ENCODE data around the gene HECW1. TPM values are rescaled to one million over a fixed set of nuclear protein-coding genes. Genes with fewer than 3 reads are reported as not detected.
"Not testable (repeated sequence)": the region's sequence is repeated elsewhere in the genome, so short reads cannot be mapped to it uniquely, and the experiment has no call there.

Gene HECW1
- total RNA-seq, 2 experiments from 2014 or later, result not detected

DNA sequence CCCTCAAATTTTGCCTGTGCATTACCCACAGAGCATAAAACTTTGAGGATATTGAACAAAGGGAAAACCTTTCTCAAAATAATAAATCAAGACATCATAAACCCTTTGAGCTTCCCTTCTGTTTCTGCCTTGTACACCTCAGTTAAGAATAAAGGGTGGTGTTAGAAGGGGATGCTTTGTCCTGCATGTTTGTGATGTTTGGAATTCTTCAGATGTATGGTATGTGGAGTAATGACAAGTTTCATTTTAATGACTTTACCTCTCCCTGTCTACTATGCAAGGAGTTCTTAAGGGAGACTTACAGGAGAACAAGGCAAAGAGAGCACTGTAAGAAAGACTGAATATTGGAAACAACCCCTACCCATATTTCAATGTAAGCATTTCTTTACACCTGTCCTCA is 99.2 kb downstream of the HECW1 start:
- H3K27me3 Mint-ChIP-seq, result peaks cover 12% of the 10 kb centered on the region
- no peak for DNase-seq
- no peaks in the 10 kb centered on the region for H3K36me3 Mint-ChIP-seq
- H3K4me1 Mint-ChIP-seq, result no peaks in the 10 kb centered on the region
- no peak overlapping the region for H3K4me3 Mint-ChIP-seq
- H3K27ac Mint-ChIP-seq, result no peak overlapping the region
- CTCF ChIA-PET, result no interaction called here
- no peaks in the 10 kb centered on the region for H3K9me3 Mint-ChIP-seq (ENCODE audit: low read depth)
- no peak for ATAC-seq

DNA sequence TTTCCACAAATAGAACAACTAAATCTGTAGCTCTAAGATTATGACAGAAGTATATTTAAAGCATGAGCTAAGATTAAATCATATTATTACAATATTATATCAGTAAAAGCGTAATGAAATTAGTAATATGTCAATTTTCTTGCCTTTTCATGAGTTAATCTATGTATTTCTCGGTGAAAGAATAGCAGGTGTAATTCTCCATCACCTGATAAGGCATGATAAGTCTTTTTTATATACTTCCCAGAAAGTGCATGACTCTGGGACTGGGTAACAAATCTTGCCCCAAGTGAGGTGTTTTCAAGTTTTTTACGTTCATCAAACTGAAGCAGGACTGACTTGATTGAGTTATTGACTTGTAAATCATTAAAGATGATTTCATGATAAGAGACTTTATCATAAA is 100.5 kb downstream of the HECW1 start:
- Mint-ChIP-seq H3K4me3 (no peak overlapping the region), H3K36me3 (no peaks in the 10 kb centered on the region), H3K4me1 (no peaks in the 10 kb centered on the region), H3K27me3 (peaks cover 12% of the 10 kb centered on the region), H3K27ac (no peak overlapping the region), H3K9me3 (ENCODE audit: low read depth) (no peaks in the 10 kb centered on the region)
- DNase-seq (no peak), ATAC-seq (no peak)
- CTCF ChIA-PET, result no interaction called here

DNA sequence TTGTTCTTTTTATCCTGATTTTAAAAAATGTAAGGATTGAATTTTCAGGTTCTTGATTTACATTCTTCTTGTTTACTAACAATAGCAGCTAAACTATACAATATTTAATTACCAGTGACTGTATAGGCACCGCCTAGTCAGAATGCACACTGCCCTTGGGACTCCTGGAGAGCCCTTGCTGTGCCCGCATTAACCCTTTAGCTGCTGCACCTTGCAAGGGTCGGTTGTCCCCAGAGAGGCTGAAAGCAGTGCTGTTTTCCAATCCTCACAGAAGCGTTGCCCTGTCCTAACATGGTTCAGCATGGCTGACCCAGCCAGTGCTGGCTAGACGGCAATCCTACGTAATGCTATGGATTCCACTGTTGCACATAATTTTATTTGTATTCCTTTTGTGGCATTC is 102.6 kb downstream of the HECW1 start:
- CTCF ChIA-PET, result no interaction called here

DNA sequence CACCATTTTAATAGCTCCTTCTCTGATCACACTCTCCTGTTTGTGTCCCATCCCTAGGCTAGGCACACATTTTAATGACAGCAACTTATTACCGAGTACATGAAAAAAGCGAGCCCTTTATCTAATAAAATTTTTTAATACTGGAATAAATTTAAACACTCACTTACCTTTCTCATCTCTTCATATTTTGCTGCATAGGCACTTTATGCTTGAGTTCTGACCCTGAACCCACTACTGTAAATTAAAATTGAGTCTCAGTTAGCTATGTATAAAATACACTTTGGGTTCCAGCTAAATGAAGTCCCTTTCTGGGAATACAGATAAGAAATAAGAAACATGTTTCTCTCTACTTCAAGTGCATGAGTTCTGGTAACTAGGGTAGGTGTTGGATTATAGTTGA is 104.6 kb downstream of the HECW1 start:
- CTCF ChIA-PET, result interaction anchor here (1.2 kb wide), 1 partner anchor 9 kb away, joined by 3 read pairs; no protein-coding TSS in a partner anchor
- H3K4me3 Mint-ChIP-seq, result no peak overlapping the region
- H3K27ac Mint-ChIP-seq, result no peak overlapping the region
- H3K9me3 Mint-ChIP-seq (ENCODE audit: low read depth), result no peaks in the 10 kb centered on the region
- H3K4me1 Mint-ChIP-seq, result no peaks in the 10 kb centered on the region
- H3K27me3 Mint-ChIP-seq, result peaks cover 13% of the 10 kb centered on the region
- no peaks in the 10 kb centered on the region for H3K36me3 Mint-ChIP-seq
- ATAC-seq, result no peak
- DNase-seq, result no peak

More for the DNA sequence above, 102.6 kb downstream of the HECW1 start:
- no peaks in the 10 kb centered on the region for H3K36me3 Mint-ChIP-seq
- DNase-seq, result no peak
- no peaks in the 10 kb centered on the region for H3K9me3 Mint-ChIP-seq (ENCODE audit: low read depth)
- H3K27ac Mint-ChIP-seq, result no peak overlapping the region
- H3K4me3 Mint-ChIP-seq, result no peak overlapping the region
- H3K27me3 Mint-ChIP-seq, result peaks cover 13% of the 10 kb centered on the region
- no peak for ATAC-seq
- no peaks in the 10 kb centered on the region for H3K4me1 Mint-ChIP-seq

DNA sequence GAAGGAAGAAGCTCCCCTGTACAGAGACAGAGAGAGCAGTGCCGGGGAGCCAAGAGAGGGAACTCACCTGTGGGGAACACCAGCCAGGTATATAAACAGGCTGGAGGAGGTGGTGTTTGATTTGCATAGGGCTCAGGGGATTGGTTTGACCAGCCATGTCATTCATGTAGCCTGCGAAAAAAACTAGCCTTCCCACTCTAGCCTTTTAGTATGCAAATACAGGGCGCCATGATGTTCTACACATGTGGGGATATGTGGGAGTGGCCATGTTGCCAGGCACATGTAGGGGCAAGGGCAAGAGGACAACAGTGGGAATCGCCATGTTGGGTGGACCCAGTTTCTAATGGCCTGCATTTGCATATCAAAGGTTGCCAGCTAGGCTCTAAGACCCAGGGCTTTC is 106.5 kb downstream of the HECW1 start:
- H3K4me1 Mint-ChIP-seq; H3K36me3 Mint-ChIP-seq; CTCF ChIA-PET; H3K27me3 Mint-ChIP-seq; H3K4me3 Mint-ChIP-seq; H3K9me3 Mint-ChIP-seq (ENCODE audit: low read depth); H3K27ac Mint-ChIP-seq; ATAC-seq; DNase-seq: not testable (repeated sequence)

DNA sequence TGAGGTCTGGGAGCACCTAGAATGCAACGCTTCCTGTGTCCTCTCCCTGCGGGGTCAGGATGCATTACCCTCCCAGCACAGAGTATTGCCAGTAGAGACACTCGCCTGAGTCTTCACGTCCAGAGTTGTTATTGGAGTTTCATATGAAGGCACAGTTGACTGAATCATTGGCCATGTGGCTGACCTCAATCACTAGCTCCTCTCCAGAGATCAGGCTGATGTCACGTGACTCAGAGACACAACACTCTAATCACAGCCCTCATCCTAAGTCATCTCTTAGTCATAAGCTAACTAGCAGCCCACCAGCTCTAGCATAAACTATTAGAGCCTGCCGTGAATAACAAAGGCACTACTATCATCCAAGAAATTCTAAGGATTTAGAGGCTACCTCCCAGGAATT is 107.8 kb downstream of the HECW1 start:
- H3K4me1 Mint-ChIP-seq, result no peaks in the 10 kb centered on the region
- H3K27me3 Mint-ChIP-seq, result peaks cover 4% of the 10 kb centered on the region
- no peak overlapping the region for H3K27ac Mint-ChIP-seq
- no peaks in the 10 kb centered on the region for H3K36me3 Mint-ChIP-seq
- no peaks in the 10 kb centered on the region for H3K9me3 Mint-ChIP-seq (ENCODE audit: low read depth)
- no peak overlapping the region for H3K4me3 Mint-ChIP-seq
- CTCF ChIA-PET, result no interaction called here
- DNase-seq (no peak), ATAC-seq (no peak)

DNA sequence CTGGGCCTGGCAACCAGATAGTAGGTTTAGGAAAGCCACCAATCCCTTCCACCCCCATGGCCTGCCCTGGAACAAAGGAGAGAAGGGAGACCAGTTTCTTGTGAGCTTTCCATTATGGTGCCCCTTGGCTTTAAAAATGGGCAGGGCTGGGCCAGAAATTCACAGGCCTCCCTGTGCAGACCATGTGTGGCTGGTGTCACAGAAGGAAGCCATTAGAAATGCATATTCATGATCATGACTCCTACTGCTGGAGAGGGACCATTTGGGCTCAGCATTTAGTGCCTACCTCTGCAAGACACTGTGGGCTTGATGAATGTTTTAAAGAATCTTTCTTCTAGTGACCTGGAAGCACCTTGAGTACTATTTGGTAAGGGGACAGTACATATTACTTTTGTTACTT is 108.3 kb downstream of the HECW1 start:
- Mint-ChIP-seq H3K4me3 (no peak overlapping the region), H3K27me3 (peaks cover 4% of the 10 kb centered on the region), H3K27ac (no peak overlapping the region), H3K9me3 (ENCODE audit: low read depth) (no peaks in the 10 kb centered on the region), H3K36me3 (no peaks in the 10 kb centered on the region), H3K4me1 (no peaks in the 10 kb centered on the region)
- ATAC-seq (no peak), DNase-seq (no peak)
- CTCF ChIA-PET, result interaction anchor here (0.6 kb wide), 1 partner anchor 430 kb away, joined by 3 read pairs; no protein-coding TSS in a partner anchor

DNA sequence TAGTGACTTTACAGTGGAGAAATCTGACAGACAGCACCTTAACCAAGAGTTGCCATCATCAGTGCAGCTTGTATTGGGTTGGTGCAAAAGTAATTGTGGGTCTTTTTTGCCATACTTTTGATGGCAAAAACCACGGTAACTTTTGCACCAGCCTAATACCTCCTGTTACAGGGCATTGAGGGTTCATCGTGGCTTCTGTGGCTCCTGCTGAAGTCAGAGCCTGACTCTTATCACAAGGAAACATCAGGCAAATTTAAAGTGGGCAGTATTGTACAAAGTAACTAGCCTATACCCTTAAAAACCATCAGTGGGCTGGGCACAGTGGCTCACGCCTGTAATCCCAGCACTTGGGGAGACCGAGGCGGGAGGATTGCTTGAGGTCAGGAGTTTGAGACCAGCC is 117.4 kb downstream of the HECW1 start:
- no peaks in the 10 kb centered on the region for H3K9me3 Mint-ChIP-seq (ENCODE audit: low read depth)
- no peaks in the 10 kb centered on the region for H3K36me3 Mint-ChIP-seq
- CTCF ChIA-PET, result no interaction called here

DNA sequence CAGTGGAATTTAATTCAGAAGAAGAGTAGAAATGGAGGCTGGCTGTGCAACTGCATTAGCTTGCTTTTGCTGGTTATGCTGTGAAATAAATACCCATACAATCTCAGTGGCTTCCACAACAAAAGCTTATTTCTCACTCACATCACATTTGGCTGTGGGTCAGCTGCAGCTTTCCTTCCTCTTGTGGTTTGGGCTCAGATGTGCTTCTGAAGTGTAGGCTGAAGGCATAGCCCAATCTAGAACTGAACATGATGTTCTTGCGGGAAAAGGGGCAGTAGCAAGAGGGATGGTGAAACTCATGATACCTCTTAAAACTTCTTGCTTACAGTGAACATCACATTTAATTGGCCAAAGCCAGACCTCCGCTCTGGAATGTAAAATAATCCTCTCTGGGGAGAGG is 119.9 kb downstream of the HECW1 start:
- no peaks in the 10 kb centered on the region for H3K36me3 Mint-ChIP-seq
- H3K4me3 Mint-ChIP-seq, result no peak overlapping the region
- H3K27ac Mint-ChIP-seq, result no peak overlapping the region
- no peaks in the 10 kb centered on the region for H3K4me1 Mint-ChIP-seq
- ATAC-seq, result no peak
- peaks cover 34% of the 10 kb centered on the region for H3K27me3 Mint-ChIP-seq
- CTCF ChIA-PET, result no interaction called here
- H3K9me3 Mint-ChIP-seq (ENCODE audit: low read depth), result no peaks in the 10 kb centered on the region
- no peak for DNase-seq

More for the DNA sequence above, 117.4 kb downstream of the HECW1 start:
- Mint-ChIP-seq H3K27me3 (peaks cover 32% of the 10 kb centered on the region), H3K4me3 (no peak overlapping the region), H3K4me1 (no peaks in the 10 kb centered on the region), H3K27ac (no peak overlapping the region)
- ATAC-seq (no peak), DNase-seq (no peak)

DNA sequence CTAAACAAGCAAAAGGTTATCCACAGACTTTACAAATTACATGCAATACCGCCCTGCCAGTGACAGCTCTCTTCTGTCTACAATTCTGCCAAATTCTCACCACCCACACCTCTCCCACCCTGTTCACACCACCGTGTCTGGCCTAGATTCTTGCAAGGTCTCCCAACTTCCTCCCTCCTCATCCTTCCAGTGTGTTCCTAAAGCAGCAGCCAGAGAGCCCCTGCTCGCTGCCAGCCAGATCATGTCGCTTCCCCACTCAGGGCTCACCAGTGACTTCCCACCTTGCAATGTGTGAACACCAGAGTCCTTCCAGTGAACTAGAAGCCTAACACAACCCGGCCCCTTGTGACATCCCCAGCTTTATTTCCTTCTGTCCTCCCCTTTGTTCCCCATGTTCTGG is 121.6 kb downstream of the HECW1 start:
- Mint-ChIP-seq H3K27me3 (peaks cover 26% of the 10 kb centered on the region), H3K36me3 (no peaks in the 10 kb centered on the region), H3K4me1 (no peaks in the 10 kb centered on the region), H3K9me3 (ENCODE audit: low read depth) (no peaks in the 10 kb centered on the region), H3K27ac (no peak overlapping the region), H3K4me3 (no peak overlapping the region)
- ATAC-seq, result no peak
- DNase-seq, result no peak
- CTCF ChIA-PET, result no interaction called here

DNA sequence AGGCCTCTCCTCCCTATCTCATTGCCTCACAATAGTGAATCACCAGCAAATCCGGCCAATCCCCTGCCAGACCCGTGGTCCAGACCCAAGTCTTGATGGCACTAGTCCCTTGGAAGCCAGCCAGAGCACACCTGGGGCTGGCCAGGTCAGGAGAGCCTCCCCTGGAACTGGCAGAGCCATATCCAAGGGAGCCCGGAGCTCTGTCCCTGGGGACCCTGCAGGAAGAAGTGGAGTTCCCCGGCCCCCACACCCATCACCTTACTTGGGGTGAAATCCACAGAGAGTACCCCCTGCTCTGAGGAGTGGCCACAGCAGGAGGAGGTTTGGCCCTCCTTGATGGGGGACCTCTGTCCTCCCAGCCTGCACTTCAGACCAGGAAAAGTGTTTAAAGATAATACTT is 122.5 kb downstream of the HECW1 start:
- no peak for ATAC-seq
- Mint-ChIP-seq H3K27ac (no peak overlapping the region), H3K4me1 (no peaks in the 10 kb centered on the region), H3K27me3 (peaks cover 21% of the 10 kb centered on the region), H3K36me3 (no peaks in the 10 kb centered on the region), H3K4me3 (no peak overlapping the region), H3K9me3 (ENCODE audit: low read depth) (no peaks in the 10 kb centered on the region)
- no peak for DNase-seq
- CTCF ChIA-PET, result no interaction called here

DNA sequence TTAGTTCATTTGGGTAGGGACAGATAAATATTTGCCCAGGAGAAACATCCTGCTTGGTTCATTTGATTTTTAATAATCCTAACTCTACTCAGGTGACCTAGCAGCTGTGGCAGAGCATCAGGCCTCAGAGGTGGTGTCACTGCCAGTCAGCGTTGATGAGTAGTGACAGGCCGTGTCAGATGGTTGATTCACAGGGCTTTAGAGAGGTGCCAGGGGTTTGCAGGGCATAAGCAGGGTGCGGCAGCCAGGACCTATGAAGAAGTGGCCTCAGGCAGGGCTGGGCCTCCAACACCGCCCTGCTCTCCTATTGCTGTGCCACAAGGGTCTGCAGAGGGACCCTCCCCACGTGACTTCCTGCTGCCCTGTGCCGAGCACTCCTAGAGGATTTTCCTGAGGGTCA is 128.1 kb downstream of the HECW1 start:
- H3K27ac Mint-ChIP-seq, result no peak overlapping the region
- H3K4me1 Mint-ChIP-seq, result no peaks in the 10 kb centered on the region
- ATAC-seq (no peak), DNase-seq (no peak)
- no peaks in the 10 kb centered on the region for H3K9me3 Mint-ChIP-seq (ENCODE audit: low read depth)
- H3K27me3 Mint-ChIP-seq, result peaks cover 8% of the 10 kb centered on the region
- H3K36me3 Mint-ChIP-seq, result no peaks in the 10 kb centered on the region
- no peak overlapping the region for H3K4me3 Mint-ChIP-seq
- CTCF ChIA-PET, result interaction anchor here (0.5 to 1.0 kb wide), 2 partner anchors 9 to 16 kb away, joined by 3 read pairs; no protein-coding TSS in a partner anchor

DNA sequence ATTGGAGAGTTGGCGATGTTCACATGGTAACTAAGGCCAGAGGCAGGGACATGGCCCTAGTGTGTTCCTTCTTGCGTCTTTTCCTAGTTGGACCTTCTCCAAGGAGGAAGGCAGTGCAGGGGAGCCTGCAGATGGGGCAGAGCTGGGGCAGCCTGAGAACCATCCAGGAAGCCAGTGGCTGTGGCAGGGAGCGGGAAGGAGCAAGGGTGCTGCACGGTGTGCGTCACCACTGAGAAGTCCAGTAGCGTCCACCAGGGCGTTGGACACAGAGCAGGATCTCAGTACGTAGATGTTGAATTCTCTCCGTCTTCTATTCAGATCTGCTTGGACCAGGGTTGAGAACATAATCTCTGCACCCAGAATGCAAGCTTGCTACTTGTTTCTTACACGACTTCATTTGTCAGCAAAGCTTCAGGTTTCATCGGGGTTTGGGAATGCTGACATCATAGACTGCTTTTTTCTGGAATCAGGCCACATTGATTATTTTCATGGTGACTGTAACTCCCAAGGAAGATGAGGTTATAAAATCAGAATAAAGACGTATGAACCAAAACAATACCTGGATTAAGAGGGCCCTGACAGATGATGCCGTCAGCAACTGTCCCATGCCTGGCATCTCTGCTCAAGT is 130.3 kb downstream of the HECW1 start:
- CTCF ChIA-PET, result no interaction called here
- Mint-ChIP-seq H3K9me3 (ENCODE audit: low read depth) (no peaks in the 10 kb centered on the region), H3K27me3 (peaks cover 8% of the 10 kb centered on the region), H3K4me3 (no peak overlapping the region), H3K36me3 (no peaks in the 10 kb centered on the region), H3K27ac (no peak overlapping the region), H3K4me1 (no peaks in the 10 kb centered on the region)
- ATAC-seq (no peak), DNase-seq (no peak)

DNA sequence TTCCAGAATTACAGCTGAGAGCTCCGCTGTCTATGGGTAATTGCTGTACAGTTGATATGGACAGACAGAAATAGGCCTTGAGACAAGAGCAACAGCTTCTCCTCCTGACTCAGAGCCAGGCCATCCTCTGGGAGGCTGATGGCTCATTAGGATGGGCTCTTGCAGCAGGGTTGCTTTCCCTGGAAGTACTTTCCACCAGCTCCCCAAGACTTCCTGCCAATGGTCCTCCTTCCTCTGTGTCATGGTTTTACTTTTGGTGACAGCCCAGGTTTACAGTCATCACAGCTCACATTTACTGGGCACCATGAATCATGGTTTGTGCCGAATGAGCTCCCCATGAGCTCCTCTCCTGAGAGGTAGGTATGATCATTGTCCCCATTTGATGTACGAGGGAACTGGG is 131.8 kb downstream of the HECW1 start:
- peaks cover 3% of the 10 kb centered on the region for H3K27me3 Mint-ChIP-seq
- CTCF ChIA-PET, result no interaction called here
- no peaks in the 10 kb centered on the region for H3K36me3 Mint-ChIP-seq
- ATAC-seq, result no peak
- no peaks in the 10 kb centered on the region for H3K9me3 Mint-ChIP-seq (ENCODE audit: low read depth)
- no peak overlapping the region for H3K27ac Mint-ChIP-seq
- no peaks in the 10 kb centered on the region for H3K4me1 Mint-ChIP-seq
- DNase-seq, result no peak
- H3K4me3 Mint-ChIP-seq, result no peak overlapping the region

DNA sequence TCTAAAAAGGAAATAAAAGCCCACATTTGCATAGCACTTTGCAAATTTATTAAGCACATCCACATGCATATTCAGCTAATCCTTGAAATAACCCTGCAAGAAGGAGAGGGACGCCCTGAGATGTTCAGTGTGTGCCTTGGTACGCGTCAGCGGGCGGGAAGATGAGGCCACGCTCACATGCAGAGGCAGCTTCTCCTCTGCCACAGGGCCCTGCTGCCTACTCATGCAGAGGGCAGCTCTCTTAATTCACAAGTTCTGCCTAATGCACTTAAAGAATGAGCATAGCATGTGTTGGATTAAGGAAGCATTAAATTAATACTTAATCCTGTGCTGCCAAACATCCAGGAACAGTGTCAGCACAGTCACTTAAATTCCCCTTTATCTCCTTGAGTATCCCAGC is 132.3 kb downstream of the HECW1 start:
- Mint-ChIP-seq H3K4me1 (no peaks in the 10 kb centered on the region), H3K4me3 (no peak overlapping the region), H3K36me3 (no peaks in the 10 kb centered on the region), H3K9me3 (ENCODE audit: low read depth) (no peaks in the 10 kb centered on the region), H3K27ac (no peak overlapping the region), H3K27me3 (peaks cover 3% of the 10 kb centered on the region)
- ATAC-seq (no peak), DNase-seq (no peak)
- CTCF ChIA-PET, result interaction anchor here (2.5 kb wide), 1 partner anchor 17 kb away, joined by 9 read pairs; no protein-coding TSS in a partner anchor

All from activated CD8-positive, alpha-beta memory T cell treated with anti-CD3 and anti-CD28 coated beads, Interleukin-2, amount 10 ng/mL, durations not matched to agents 7 days and 5 days (primary cell).